Measurements from ENCODE around the gene GIGYF2. TPM values are rescaled to one million over a fixed set of nuclear protein-coding genes. Genes with fewer than 3 reads are reported as not detected.

GIGYF2 gene
- total and polyA plus RNA-seq, 2 of the 13 experiments (the other 11 are each of a cell fraction or from before 2014, with no cell fraction given), result 44.9 to 73.5 TPM

DNA sequence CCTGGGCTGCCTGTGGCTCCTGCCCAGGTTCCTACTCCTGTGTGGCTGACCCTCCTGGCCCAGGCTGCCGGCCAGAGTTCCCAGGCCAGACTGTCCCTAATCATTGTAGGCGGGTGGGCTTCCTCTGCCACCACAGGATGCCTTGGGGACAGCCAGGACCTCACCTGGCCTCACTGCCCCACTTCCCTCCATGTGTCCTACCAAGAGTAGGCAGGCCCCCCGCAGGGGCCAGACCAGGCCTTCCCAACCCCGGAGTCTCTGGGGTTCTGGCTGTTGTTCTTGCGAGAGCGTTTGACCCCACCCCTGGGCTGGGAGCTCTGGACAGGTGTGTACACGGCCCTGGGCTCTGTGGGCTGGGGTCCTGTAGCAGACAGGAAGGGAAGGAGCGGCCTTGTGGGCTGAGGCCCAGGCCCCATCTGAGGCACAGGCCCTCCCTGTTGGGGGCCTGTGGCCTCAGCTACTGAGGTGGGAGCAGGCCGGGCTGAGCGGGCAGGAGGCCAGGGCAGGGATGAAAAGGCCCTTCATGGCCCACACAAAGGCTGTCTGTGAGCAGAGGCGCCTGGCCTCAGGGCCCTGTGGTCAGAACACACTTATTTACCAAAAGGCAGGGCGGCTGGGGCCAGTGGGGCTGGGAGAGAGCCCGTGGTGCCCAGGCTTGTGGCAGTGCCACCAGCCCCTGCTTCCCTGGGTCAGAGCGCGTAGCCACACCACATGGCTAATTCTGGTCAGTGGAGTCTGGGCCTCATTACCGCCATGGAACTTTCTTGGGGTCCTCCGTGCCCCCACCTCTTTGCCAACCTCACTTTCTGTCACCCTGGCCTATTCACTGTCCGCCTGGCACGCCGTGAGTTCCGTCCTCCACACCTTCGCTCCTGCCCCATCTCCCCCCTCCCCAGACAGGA, 175.0 kb downstream of the GIGYF2 start (continued):
- TF ChIP-seq ZNF609 (CRISPR knock-in tag; IDR thresholded peaks at IDR 0.05; ENCODE audit: borderline replicate concordance), result peak; percentile 79; the same call in 1 of the 2 replicates
- peak; percentile 24; the same call in 1 of the 2 replicates for TF ChIP-seq PPARG (CRISPR knock-in tag; conservative IDR thresholded peaks at IDR 0.05)
- TF ChIP-seq, protein P1, sequence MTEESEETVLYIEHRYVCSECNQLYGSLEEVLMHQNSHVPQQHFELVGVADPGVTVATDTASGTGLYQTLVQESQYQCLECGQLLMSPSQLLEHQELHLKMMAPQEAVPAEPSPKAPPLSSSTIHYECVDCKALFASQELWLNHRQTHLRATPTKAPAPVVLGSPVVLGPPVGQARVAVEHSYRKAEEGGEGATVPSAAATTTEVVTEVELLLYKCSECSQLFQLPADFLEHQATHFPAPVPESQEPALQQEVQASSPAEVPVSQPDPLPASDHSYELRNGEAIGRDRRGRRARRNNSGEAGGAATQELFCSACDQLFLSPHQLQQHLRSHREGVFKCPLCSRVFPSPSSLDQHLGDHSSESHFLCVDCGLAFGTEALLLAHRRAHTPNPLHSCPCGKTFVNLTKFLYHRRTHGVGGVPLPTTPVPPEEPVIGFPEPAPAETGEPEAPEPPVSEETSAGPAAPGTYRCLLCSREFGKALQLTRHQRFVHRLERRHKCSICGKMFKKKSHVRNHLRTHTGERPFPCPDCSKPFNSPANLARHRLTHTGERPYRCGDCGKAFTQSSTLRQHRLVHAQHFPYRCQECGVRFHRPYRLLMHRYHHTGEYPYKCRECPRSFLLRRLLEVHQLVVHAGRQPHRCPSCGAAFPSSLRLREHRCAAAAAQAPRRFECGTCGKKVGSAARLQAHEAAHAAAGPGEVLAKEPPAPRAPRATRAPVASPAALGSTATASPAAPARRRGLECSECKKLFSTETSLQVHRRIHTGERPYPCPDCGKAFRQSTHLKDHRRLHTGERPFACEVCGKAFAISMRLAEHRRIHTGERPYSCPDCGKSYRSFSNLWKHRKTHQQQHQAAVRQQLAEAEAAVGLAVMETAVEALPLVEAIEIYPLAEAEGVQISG (CRISPR knock-in tag; IDR thresholded peaks at IDR 0.05), result no peak; the same call in 1 of the 2 replicates
- no peak for TF ChIP-seq SATB2 (CRISPR knock-in tag; IDR thresholded peaks at IDR 0.05)
- peak; percentile 31; the same call in 1 of the 2 replicates for TF ChIP-seq KDM5B (CRISPR knock-in tag; IDR thresholded peaks at IDR 0.05; ENCODE audit: borderline replicate concordance)
- TF ChIP-seq HDAC1 (CRISPR knock-in tag; IDR thresholded peaks at IDR 0.05), result peak; percentile 91
- TF ChIP-seq ZNF569 (CRISPR knock-in tag; IDR thresholded peaks at IDR 0.05; ENCODE audit: borderline replicate concordance), result no peak
- TF ChIP-seq ZFP82 (CRISPR knock-in tag; IDR thresholded peaks at IDR 0.05; ENCODE audit: borderline replicate concordance), result no peak
- 0 out of 2 replicates have a peak, but pooled peaks have one; percentile 39 for TF ChIP-seq ZNF142 (CRISPR knock-in tag; IDR thresholded peaks at IDR 0.05)
- TF ChIP-seq ZBTB25 (CRISPR knock-in tag; IDR thresholded peaks at IDR 0.05), result no peak; the same call in 1 of the 2 replicates
- TF ChIP-seq ZNF589 (CRISPR knock-in tag; conservative IDR thresholded peaks at IDR 0.05), result no peak
- no peak for TF ChIP-seq MXD4 (CRISPR knock-in tag; IDR thresholded peaks at IDR 0.05)
